ENCODE data around the gene ZMYND8. TPM values are rescaled to one million over a fixed set of nuclear protein-coding genes. Genes with fewer than 3 reads are reported as not detected.
A peak's percentile ranks its signal among the peaks of the same experiment; 100 is the strongest.
"Not testable (repeated sequence)": the region's sequence is repeated elsewhere in the genome, so short reads cannot be mapped to it uniquely, and the experiment has no call there.

The ZMYND8 gene
- total RNA-seq, 2 donors from 2014 or later: 22.6 to 27.5 TPM

DNA sequence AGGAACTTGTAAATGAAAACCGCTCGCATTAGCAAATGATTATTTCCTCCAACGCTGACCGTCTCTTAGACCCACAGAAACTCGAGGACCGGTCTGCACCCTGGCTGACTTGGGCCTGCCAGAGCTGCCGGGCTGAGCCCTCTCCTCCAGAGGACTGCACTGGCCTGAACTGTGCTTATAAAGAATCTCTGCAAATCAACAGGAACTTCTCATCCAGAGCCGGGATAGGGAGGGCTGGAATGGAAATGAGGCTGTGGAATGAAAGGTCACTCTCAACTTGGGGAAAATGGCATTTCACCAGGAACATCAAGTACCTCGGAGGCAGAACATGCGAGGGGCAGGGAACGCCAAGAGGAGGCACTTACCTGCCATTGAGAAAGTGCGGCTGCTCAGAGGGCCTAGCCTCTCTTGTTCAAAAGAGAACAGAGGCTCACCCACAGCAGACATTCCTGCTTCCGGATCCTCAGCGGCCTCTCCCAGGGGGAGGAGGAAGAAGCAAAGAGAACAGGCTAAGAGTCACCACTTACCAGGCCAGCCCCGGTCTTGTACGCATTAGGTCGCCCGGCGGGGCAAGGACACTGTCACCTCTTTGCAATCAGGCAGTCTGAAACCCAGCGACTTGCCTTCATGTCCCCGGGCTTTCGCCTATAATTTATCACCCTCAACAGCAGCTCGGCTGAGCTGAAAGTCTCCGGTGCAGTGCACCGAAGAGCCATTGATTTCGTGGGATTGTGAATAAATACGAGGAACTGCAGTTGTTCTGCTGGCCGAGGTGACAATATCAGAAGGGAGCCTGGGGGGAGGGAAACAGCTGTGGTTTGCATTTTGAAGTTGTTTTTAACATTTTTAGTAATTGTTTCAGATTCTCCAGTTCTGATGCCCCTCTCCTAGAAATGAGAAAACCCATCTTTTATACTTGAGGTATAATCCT is 37.6 kb downstream of the ZMYND8 start:
- DNase-seq (peak; percentile 81), ATAC-seq (peak; percentile 66 to 67)
- intact Hi-C loops (cut with DNase I): loop anchor here (2.0 to 5.0 kb wide), 2 partner anchors 38 to 40 kb away; partner anchors contain the start of gene ZMYND8 (in 1 of the 2)

DNA sequence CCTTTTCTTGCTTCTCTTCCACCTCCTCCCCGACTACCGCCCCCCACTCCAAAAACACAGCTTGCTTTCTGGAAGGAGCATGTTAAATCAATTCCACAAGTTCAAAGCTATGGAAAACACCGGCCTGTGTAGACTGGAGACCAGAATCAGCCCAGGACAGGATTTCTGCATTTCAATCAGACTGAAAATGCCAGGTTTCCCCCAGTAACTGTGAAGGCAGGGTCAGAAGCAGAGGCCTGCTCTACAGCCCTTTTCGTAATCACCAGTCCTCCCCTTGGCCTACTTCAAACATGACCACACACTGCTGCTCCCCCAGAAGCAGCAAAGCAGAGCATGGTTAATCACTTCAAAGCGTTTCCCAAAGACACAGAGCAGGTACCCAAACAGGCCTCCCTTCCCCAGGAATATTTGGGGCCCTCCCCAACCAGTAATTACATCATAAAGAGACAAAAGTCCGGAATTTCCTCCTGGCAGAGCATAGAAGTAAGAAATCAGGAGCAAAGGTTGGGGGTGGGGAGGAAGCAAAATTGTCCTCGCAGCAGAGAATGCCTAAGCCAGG is 38.4 kb downstream of the ZMYND8 start:
- ATAC-seq (peak; percentile 50 to 53), DNase-seq (no peak)
- intact Hi-C loops (cut with DNase I): loop anchor here (2.0 to 5.0 kb wide), 2 partner anchors 39 to 41 kb away; partner anchors contain the start of gene ZMYND8 (in 1 of the 2)

DNA sequence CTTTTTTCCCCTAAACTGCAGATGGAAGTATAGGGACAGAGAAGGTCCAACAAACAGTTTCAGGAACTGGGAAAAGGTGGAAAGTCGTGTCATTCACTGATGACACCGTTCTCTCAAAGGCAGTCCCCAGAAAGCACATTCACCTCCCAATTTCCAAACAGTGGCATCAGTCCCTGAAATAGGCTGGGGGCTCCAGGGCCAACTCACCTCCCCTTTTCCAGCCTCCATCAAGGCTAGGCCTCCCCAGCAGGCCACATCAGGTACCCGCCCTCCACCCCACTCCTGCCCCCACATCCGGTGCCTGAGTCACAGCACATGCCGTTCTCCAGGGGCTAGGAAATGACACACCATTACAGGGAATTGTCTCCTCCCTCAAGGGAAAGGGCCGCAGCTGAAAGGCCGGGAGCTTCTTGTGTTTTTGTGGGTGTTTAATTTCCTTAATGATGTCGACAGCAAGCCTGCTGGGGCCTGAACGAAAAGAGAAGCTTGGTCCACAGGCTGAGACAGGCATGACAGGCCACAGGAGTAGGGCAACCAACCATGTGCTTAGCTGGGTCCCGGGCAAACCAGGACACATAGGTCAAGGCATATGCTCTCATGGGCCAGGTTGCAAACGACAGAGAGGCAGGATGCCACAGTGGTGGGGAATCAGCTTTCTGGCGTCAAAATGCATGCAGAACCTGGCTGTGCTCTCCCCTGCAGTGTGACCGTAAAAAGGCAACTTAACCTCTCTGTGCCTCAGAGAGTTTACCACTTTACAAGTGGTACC is 39.2 kb downstream of the ZMYND8 start:
- intact Hi-C loops (cut with DNase I): loop anchor here in 1 of 2 donors (5.0 kb wide), 1 partner anchor 40 kb away; the partner anchor contains the start of gene ZMYND8
- DNase-seq: peak; percentile 90
- ATAC-seq: peak; percentile 60 to 82

DNA sequence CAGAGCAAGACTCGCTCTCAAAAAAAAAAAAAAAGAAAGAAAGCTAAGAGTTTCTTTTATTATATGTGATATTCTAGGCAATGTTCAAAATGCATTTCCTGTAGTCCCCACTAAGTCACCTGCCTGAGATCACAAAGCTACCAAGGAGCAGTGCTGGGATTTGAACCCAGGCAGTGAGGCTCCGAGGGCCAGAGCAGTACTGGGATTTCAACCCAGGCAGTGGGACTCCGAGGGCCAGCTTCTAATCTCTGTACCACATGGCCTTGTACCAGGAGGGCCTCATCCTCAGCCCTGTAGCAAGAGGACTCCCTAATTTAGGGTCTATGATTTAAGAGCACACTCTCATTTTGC is 39.7 kb downstream of the ZMYND8 start:
- DNase-seq: no peak
- intact Hi-C loops (cut with DNase I): loop anchor here in 1 of 2 donors (5.0 kb wide), 1 partner anchor 41 kb away; the partner anchor contains the start of gene ZMYND8
- no peak for ATAC-seq

DNA sequence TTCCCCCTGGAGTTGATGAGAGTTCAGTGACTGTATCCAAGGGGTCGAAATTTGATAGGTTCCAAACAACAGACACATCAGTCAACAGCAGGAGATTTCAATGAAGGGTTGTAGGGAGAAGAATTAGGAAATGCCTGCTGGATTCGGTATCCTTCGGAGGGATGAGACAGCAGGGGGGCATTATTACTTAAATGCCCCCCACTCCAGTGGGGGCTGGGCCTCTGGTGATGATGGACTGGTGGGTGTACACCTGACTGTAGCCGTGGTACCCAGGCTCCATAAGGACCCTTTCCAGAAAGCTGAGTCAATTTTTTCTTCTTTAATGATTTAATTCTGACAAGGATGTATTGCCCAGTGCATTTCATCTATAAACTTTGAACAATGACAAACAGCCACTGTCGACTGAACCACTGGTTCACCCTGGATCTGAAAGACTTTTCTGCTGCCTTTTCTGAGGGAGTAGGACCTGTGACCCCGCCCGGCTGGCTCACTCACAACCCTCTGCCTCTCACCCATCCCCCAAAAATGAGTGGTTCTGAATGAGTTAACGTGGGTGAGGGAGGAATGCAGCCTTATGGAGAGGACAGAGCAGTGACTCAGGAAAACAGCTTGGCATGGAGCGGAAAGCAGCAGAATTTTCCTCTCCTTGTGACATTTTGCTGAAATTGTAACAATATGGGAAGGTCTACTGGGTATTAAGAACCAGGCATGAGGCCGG is 41.0 kb downstream of the ZMYND8 start:
- ATAC-seq: peak in 1 of 2 donors; percentile 12
- intact Hi-C loops (cut with DNase I): loop anchor here in 1 of 2 donors (5.0 kb wide), 1 partner anchor 42 kb away; the partner anchor contains the start of gene ZMYND8
- peak; percentile 61 for DNase-seq

DNA sequence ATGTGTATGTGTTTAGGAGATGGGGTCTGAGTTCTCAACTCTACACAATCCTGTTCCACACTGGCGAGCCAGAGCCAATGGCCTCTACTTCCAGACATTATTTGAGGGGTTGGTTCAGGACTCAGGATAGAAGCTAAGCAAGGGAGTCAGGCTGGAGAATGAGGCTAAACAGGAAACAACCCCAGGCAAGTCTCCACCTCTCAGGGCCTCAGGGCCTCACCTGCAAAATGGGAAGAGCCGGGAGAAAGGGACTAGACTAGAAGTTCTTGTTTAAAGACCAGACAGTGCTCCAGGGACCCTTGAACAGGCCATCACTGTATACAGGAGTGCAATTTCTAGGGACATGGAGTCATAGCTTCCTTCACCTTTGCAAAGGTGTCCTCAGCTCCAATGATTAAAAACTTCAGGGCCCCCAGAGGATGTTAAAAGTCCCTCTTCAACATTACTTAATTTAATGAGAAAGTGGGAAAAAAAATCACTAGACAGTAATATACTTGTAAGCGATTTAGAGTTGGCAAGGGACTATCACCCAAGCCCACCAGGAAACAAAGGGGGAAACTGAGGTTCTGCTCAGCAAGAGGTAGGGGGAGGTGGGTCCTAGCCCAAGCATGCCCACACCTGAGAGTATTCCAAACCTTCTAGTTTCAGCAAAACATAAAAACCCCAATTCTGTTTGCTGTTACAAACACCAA is 41.7 kb downstream of the ZMYND8 start:
- ATAC-seq (no peak), DNase-seq (no peak)
- intact Hi-C loops (cut with DNase I): loop anchor here (5.0 kb wide), 2 partner anchors 37 to 43 kb away; partner anchors contain the start of gene ZMYND8 (in 1 of the 2)

DNA sequence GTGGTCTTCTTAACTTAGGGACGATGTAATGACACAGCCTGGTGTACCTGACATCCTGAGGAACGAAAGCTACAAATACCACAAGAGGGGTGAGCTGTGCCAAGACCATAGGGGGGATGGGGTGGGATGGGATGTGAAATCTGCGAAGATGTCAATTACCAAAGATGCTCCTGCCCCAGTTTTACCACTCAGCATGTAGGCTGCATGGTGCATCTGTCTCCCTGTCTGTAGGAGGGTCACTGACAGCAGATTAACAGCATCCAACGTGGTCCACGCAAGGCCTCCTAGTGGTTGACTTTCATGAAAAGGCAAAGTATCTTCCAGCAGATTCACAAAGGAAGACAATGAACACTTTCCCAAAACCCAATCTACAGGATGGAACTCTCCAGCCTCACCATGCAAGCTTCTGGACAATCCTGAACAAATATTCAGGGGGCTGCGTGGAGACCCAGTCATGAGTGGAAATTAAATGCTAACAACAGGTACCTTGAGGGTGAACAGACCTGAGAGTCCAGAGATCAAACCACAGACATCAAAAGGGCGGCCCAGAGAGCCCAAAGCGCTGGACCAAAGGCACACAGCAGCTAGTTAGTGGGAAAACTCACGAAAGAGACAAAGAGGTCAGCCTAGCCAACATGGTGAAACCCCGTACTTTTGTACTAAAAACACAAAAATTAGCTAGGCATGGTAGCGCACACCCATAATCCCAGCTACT is 44.4 kb downstream of the ZMYND8 start:
- ATAC-seq (no peak), DNase-seq (no peak)

DNA sequence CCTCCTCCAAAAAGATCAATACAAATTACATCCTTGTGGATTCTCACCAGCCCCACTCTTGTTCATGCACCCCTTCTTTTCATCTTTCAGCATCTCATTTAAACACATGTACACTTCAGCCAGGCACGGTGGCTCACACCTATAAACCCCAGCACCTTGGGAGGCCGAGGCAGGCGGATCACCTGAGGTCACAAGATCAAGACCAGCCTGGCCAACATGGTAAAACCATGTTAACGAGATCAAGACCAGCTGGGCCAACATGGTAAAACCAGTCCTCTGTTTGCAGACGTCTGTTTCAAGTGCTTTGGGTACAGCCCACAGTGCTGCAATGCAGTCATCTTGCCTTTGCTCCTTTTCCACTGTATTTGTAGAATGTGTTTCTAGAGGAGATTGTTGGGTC is 45.3 kb downstream of the ZMYND8 start:
- intact Hi-C loops (cut with DNase I): loop anchor here in 1 of 2 donors (5.0 kb wide), 1 partner anchor 34 kb away; no protein-coding TSS in a partner anchor
- ATAC-seq (no peak), DNase-seq (no peak)

More for the DNA sequence above, 44.4 kb downstream of the ZMYND8 start:
- intact Hi-C loops (cut with DNase I): loop anchor here in 1 of 2 donors (5.0 kb wide), 1 partner anchor 35 kb away; no protein-coding TSS in a partner anchor

DNA sequence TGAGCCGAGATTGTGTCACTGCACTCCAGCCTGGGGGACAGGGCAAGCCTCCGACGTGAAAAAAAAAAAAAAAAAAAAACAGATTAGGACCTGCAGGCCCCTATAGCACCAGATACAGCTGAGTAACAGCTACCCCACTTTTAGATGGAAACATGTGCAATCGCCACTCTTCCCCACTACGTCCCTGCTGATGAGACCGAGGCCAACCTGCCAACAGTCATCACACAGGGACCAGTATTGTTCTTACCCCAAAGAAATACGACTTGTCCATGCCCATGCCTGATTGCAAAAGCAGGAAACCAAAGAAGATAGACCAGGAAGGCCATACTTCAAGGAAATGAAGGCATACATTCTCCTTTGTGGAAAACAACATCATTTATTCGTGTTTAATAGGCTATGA is 45.8 kb downstream of the ZMYND8 start:
- no peak for ATAC-seq
- intact Hi-C loops (cut with DNase I): loop anchor here in 1 of 2 donors (5.0 kb wide), 1 partner anchor 33 kb away; no protein-coding TSS in a partner anchor
- no peak for DNase-seq

DNA sequence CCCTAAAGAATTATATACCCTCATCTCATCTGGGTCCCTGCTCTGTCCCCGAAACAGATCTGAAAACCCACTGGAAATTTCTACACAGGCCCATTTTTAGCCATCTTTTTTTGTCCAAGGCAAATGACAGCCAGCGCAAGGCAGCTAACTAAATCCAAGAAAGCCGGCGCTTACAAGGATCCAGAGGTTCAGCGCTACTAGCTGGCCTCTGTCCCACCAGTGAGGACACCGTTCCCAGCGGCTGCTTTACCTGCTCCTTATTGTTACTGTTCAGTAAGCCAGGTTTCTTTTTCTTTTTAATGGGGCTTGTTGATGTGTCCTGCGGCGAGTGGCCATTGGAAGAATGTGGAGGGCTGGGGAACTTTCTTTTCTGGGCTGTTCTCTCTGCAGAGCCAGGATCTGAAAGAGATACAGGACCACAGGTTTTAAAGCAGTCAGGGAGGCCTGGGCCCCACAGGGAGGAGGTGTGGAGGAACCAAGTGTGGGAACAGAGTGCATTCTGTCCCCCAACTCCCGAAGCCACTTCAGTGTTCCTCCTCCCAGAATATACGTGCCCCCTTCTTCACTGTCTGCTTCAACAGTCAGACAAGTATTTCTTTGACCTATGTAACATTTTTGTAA is 46.6 kb downstream of the ZMYND8 start:
- no peak for ATAC-seq
- DNase-seq: no peak
- intact Hi-C loops (cut with DNase I): loop anchor here in 1 of 2 donors (5.0 kb wide), 1 partner anchor 33 kb away; no protein-coding TSS in a partner anchor

DNA sequence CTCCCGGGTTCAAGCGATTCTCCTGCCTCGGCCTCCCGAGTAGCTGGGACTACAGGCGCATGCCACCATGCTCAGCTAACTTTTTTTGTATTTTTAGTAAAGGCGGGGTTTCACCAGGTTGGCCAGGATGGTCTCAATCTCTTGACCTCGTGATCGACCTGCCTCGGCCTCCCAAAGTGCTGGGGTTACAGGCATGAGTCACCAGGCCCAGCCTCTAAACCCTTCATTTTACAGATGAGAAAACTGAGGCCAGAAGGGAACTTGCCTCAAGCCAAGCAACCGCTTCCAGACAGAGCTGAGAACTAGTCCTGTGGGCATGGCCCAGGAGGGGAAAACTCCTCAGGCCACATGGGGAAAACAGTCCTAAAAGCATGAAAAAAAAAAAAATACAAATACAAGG is 47.1 kb downstream of the ZMYND8 start:
- intact Hi-C loops (cut with DNase I): no loop called here
- DNase-seq: no peak

DNA sequence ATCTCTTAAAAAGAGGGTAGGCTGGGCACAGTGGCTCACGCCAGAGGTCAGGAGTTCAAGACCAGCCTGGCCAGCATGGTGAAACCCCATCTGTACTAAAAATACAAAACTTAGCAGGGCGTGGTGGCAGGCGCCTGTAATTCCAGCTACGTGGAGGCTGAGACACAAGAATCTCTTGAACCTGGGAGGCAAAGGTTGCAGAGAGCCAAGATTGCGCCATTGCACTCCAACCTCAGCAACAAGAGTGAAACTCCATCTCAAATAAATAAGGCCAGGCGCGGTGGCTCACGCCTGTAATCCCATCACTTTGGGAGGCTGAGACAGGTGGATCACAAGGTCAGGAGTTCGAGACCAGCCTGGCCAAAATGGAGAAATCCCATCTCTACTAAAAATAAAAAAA is 48.9 kb downstream of the ZMYND8 start:
- ATAC-seq; intact Hi-C loops (cut with DNase I); DNase-seq: not testable (repeated sequence)

More for the DNA sequence above, 47.1 kb downstream of the ZMYND8 start:
- no peak for ATAC-seq

DNA sequence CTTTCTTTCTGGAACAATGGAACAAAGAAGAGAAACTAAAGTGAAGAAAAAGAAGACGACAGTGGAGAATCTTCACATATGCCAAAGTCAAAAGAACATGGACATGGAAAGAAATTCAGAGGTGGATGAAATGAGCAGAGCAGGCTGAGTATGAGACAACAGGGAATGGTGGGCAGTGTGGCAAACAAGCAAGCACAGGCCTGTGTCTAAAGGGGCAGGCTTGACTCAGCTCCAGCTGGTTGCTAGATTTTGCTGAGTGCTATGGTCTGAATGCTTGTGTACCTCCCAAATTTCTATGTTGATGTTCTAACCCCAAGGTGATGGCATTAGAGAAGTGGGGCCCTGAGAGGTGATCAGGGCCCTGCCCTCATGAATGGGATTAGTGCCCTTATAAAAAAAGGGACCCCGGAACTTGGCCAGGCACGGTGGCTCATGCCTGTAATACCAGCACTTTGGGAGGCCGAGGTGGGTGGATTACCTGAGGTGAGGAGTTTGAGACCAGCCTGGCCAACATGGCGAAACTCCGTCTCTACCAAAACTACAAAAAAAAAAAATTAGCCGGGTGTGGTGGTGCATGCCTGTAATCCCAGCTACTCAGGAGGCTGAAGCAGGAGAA is 49.6 kb downstream of the ZMYND8 start:
- ATAC-seq (no peak), DNase-seq (no peak)
- intact Hi-C loops (cut with DNase I): no loop called here

DNA sequence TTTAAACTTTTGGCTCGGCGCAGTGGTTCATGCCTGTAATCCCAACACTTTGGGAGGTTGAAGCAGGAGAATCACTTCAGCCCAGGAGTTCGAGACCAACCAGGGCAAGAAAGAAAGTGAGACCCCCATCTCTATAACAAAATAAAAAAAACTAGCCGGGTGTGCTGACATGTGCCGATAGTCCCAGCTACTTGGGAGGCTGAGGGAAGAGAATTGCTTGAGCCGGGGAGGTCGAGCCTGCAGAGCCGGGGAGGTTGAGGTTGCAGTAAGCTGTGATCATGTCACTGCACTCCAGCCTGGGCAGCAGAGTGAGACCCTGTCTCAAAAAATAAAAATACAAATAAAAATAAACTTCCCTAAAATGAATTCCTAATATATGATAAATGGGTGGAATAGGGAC is 50.4 kb downstream of the ZMYND8 start:
- no peak for ATAC-seq

DNA sequence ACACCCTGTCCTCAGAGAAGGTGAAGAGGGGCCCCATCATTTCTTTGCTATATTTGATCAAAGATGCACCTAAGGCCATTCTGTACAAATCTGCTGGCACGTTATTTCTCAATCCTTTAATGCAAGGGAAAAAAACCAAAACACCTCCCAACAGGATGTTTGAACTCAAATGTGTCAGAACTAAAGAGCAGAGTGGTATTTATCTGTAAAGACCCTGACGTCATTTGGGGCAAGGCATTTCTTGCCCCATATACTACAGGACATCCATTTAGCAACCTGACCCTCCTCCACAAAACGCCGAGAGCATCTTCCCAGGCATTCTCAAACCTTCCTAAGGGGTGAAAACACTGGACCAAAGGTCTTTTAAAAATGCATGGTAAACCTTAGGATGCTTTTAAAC is 50.8 kb downstream of the ZMYND8 start:
- DNase-seq: no peak
- no peak for ATAC-seq
- intact Hi-C loops (cut with DNase I): no loop called here

More for the DNA sequence above, 50.4 kb downstream of the ZMYND8 start:
- DNase-seq: no peak
- intact Hi-C loops (cut with DNase I): no loop called here

DNA sequence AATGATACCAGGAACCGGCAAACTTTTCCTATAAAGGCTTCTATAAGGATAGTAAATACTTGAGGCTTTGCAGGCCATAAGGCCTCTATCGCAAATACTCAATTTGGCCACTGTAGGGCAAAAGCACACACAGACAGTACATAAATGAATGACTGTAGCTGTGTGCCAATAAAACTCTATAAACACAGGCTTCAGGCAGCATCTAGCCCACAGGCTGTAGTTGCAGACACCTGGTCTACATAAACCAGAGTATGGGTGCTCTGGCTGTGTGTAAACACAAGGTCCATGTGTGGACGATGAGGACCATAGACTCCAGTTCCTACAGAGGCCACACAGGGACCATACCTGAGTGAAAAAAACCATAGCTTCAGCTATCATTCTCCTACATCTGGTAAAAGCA is 52.2 kb downstream of the ZMYND8 start:
- ATAC-seq (no peak), DNase-seq (no peak)
- intact Hi-C loops (cut with DNase I): no loop called here

Data from left cardiac atrium (tissue), 4 donors.